Stomach (tissue), 4 donors: ENCODE data around the gene ITPKC.

Experiments used
- EP300 ChIP-seq: sonication (generic); formaldehyde crosslinking; IDR thresholded peaks from one replicate; pipeline ENCODE4 v1.6.1; 2017; ENCODE audit warnings: antibody characterized with exemption
- POLR2A ChIP-seq, 4 donors: fragments of 450-650 bp; IDR thresholded peaks; one replicate each; pipeline ENCODE4 v1.6.1; 2016; ENCODE audit warnings: antibody characterized with exemption in 4 of 4, control low read depth in 2 of 4, mild to moderate bottlenecking in 1 of 4, moderate library complexity in 1 of 4
- POLR2AphosphoS5 ChIP-seq, 3 donors: sonication (generic); formaldehyde crosslinking; IDR thresholded peaks; one replicate each; pipeline ENCODE4 v1.6.1; 2016; ENCODE audit warnings: antibody characterized with exemption in 3 of 3
- TF ChIP-seq, protein P1 (sequence below), 7 experiments: fragments of 450-650 bp in 4 of 7; fragments of 200-600 bp in 3 of 7; sonication (generic) in 3 of 7; IDR thresholded peaks; one replicate each; pipeline ENCODE4 v1.5.1; 2016 to 2019; ENCODE audit warnings: antibody characterized with exemption in 7 of 7, control low read depth in 2 of 7, mild to moderate bottlenecking in 1 of 7

DNA sequence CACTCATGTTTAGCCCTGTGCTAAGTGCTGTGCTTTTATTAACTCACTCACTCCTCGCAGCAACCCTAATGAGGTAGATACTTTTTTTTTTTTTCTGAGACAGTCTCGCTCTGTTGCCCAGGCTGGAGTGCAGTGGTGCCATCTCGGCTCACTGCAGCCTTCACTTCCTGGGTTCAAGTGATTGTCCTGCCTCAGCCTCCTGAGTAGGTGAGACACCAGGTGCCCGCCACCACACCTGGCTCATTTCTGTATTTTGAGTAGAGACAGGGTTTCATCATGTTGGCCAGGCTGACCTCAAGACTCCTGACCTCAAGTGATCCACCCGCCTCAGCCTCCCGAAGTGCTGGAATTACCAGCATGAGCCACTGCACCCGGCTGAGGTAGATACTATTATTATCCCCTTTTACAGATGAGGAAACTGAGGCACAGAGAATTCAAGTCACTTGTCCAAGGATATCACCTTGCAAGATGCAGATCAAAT, 2.5 kb downstream of the ITPKC start:
- TF ChIP-seq, protein P1, sequence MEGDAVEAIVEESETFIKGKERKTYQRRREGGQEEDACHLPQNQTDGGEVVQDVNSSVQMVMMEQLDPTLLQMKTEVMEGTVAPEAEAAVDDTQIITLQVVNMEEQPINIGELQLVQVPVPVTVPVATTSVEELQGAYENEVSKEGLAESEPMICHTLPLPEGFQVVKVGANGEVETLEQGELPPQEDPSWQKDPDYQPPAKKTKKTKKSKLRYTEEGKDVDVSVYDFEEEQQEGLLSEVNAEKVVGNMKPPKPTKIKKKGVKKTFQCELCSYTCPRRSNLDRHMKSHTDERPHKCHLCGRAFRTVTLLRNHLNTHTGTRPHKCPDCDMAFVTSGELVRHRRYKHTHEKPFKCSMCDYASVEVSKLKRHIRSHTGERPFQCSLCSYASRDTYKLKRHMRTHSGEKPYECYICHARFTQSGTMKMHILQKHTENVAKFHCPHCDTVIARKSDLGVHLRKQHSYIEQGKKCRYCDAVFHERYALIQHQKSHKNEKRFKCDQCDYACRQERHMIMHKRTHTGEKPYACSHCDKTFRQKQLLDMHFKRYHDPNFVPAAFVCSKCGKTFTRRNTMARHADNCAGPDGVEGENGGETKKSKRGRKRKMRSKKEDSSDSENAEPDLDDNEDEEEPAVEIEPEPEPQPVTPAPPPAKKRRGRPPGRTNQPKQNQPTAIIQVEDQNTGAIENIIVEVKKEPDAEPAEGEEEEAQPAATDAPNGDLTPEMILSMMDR (IDR thresholded peaks at IDR 0.05), result no peak
- TF ChIP-seq POLR2A (IDR thresholded peaks at IDR 0.05) (no peak), POLR2AphosphoS5 (IDR thresholded peaks at IDR 0.05) (peak in 1 of 3 donors; percentile 8), EP300 (no peak)
